Dermis microvascular lymphatic vessel endothelial cell (primary cell): Measurements from ENCODE around the gene COQ10A. TPM values are rescaled to one million over a fixed set of nuclear protein-coding genes. Genes with fewer than 3 reads are reported as not detected.
"Not testable (repeated sequence)": the region's sequence is repeated elsewhere in the genome, so short reads cannot be mapped to it uniquely, and the experiment has no call there.

ENCODE experiments used
- DNase-seq, 2 donors: peaks; one replicate each; pipeline versions ENCODE4 v3.0.0 to v3.0.0-alpha.2; 2010; ENCODE audit warnings: low read depth in 2 of 2
- total RNA-seq: library from RNA; depleted of rRNA; stranded (reverse); fragments of >200 nt; gene quantifications from 2 replicates; pipeline ENCODE4 v1.2.1, GENCODE V29; 2014

COQ10A gene
- total RNA-seq, 1 donor from 2014 or later: 6.0 TPM

- no peak for DNase-seq
Measured at GRCh38 chr12:56274299-56274698, 7.6 kb downstream of the COQ10A start.

GRCh38 chr12:56278905-56279304 is 12.2 kb downstream of the COQ10A start:
- DNase-seq: no peak

GRCh38 chr12:56280849-56281248 is 14.1 kb downstream of the COQ10A start:
- no peak for DNase-seq

DNA sequence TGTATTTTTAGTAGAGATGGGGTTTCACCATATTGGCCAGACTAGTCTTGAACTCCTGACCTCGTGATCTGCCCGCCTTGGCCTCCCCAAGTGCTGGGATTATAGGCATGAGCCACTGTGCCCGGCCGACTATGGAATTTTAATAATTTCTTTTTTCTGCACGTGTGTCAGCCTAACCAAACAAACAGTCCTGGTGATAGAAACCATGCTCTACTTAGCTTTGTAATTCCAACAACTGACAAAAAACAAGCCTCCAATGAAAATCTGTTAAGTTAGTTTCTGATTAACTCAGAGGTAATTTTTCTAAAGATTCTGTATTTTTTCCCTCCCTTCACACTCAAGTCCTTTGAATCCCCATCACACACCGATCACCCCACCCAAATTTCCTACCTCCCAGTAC is 15.3 kb downstream of the COQ10A start:
- DNase-seq: no peak

- no peak for DNase-seq
Measured at GRCh38 chr12:56282579-56282978, 15.8 kb downstream of the COQ10A start.

DNA sequence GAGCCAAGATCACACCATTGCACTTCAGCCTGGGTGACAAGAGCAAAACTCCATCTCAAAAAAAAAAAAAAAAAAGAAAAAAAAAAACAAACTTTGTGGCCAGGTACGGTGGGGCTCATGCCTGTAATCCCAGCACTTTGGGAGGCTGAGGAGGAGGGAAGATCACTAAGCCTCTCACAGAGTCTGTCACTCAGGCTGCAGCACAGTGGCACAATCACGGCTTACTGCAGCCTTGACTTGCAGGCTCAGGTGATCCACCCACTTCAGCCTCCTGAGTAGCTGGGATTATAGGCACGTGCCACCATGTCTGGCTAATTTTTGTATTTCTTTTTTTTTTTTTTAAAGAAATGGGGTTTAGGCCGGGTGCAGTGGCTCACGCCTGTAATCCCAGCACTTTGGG is 17.5 kb downstream of the COQ10A start:
- not testable (repeated sequence) for DNase-seq

DNA sequence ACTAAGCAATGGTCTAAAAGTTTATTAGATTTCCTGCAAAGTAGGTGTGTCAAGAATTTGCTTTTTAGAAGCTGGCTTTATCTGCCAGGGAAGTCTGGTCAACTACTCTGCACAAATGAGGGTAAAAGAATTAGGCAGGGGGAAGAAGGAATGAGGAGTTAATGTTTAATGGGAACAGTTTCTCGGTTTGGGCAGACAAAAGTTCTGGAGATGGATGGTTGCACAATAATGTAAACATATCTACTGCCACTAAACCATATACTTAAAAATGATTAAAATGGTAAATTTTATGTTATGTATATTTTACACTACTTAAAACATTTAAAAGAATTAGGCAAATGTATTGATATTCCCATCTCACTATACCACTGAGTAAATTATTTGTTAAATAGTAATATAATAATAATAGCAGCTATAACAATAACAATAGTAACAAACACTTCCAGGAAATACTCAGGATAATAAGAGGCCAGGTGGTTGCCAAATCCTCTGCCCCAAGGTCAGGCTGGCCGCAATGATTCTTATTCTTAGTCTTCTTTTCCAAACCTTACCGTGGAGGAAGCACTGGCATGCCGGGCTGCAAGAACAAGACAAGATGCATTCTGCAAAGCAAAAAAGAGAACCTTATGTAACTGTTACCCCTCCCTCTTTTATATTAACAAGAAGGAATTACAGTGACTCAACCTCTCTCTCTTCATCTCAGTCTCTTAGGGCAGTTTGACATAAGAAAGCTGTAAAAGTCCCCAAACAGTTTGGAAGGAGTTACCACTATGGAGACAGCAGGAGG is 19.5 kb downstream of the COQ10A start:
- DNase-seq: peak in 1 of 2 donors; percentile 5

DNA sequence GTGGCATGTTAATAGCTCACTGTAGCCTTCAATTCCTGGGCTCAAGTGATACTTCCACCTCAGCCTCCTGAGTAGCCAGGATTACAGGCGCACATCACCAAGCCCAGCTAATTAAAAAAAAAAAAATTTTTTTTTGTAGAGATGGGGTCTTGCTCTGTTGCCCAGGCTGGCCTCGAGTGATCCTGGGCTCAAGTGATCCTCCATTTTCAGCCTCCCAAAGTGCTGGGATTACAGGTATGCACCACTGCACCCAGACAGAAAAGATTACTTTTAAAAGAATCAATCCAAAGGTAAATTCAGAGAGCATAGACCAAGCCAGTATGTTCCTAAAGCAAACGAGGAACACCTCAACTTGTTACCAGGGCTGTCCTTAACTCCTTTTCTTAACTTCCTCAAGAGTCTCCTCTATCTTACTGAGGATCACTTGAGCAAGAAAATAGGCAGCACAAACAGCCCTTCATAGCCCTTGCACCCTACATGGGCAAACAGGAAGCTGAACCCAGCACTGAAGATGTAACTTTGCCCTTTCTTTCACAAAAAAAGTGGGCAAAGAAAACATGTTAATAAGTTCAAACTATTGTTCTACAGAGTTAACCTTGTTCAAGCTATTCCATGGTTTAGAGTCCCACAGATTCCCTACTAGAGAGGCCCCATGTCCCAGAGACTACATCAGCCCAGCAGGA is 22.1 kb downstream of the COQ10A start:
- DNase-seq: no peak

DNA sequence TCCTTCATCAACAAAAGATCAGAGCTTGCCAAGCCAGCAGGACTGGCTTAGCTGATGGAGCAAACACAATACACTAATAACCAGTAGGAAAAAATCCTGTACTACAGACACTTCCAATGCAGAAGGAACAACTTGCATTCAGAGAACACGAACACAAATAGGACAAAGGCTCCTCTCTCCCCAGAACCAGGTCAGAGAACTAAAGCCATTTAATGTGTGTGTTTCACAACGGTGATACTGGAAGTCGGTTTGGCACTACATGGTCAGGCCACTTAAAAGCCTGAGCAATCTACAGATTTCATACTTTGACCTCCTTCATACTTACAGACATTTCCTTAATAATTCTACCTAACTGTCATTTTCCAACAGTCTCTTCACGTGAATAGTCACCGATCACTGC is 27.1 kb downstream of the COQ10A start:
- no peak for DNase-seq

DNA sequence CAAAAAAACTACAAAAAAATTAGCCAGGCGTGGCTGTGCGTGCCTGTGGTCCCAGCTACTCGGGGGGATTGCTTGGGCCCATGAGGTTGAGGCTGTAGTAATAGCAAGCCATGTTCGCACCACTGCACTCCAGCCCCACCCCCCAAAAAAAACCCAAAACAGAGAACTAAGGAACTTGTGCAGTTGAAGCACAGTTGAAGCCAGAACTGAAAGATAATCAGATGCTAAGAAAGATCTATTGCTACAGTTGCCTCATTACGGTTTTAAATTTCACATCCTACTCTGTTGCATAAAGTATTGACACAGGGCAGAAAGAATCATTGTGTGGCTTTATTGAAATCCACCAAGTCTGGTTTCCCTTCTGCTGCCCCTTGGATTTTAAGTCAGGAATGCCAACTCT is 29.6 kb downstream of the COQ10A start:
- no peak for DNase-seq

DNA sequence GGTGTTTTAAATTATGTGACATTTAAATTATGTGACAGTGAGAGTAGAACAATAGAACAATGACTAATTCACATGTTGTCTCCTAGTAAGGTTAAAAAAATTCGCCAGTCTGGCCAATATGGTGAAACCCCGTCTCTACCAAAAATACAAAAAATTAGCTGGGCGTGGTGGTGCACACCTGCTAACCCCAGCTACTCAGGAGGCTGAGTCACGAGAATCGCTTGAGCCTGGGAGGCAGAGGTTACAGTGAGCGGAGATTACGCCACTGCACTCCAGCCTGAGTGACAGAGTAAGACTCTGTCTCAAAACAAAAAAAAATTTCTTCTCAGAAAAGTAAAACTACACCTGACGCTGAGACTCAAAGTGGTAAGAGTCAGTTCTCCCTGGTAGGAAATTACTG is 30.7 kb downstream of the COQ10A start:
- no peak for DNase-seq

DNA sequence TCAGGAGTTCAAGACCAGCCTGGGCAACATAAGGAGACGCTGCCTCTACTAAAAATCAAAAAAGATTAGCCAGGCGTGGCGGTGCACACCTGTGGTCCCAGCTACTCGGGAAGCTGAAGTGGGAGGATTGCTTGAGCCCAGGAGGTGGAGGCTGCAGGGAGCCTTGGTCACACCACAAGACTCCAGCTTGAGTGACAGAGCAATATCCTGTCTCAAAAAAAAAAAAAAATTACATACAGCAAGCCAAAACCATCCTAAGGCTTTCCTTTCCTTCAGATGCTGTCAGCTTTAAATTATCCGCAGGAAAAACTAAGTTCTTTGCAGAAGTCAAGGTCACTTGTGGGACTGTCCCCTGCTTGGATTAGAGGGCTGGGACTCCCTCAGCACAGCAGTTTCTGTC is 32.1 kb downstream of the COQ10A start:
- DNase-seq: no peak

- peak in 1 of 2 donors; percentile 19 for DNase-seq
Measured at GRCh38 chr12:56299308-56299852, 32.6 kb downstream of the COQ10A start.

DNA sequence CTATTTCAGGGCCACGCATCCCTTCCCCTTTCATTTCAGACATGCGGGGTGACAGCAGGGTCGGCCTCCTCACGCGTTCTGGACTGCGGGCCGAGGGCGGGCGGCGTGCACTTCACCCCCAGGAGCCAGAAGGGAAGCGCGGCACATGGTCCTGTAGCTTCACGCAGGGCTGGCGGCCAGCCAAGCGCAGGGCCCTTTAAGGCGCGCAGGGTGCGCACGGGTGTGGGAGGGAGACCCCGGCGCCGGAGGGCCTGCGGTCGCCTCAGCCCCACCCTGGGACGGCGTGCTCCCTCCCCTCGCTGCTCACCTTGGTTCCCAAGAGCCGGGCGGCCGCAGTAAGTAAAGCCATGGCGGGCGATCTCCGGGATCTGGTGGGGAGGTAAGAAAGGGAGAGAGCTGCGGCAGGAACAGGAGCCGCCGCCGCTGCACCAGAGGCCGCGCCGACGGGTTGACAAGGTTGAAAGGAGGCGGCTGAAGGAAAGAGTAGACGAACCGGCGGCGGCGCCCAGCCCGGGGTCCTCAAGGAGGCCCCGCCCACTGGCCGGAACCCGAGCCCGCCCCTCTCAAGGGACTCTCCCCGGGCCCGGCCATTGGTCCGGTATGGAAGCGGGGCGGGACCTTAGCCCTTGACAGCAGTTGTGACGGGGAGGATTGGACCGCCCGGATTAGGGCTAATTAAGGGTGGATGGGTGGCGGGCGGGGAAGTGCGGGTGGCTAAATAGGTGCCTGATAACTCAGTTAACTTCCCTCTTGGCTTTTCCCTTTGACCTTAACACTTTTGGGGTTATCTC is 33.3 kb downstream of the COQ10A start, which contains the start of gene CS:
Gene CS, minus strand, starts transcription at position 478 of the 791 bp plus-strand sequence. Its CDS starts 129 bp downstream, at position 349.
- DNase-seq: peak; percentile 89 to 98

DNA sequence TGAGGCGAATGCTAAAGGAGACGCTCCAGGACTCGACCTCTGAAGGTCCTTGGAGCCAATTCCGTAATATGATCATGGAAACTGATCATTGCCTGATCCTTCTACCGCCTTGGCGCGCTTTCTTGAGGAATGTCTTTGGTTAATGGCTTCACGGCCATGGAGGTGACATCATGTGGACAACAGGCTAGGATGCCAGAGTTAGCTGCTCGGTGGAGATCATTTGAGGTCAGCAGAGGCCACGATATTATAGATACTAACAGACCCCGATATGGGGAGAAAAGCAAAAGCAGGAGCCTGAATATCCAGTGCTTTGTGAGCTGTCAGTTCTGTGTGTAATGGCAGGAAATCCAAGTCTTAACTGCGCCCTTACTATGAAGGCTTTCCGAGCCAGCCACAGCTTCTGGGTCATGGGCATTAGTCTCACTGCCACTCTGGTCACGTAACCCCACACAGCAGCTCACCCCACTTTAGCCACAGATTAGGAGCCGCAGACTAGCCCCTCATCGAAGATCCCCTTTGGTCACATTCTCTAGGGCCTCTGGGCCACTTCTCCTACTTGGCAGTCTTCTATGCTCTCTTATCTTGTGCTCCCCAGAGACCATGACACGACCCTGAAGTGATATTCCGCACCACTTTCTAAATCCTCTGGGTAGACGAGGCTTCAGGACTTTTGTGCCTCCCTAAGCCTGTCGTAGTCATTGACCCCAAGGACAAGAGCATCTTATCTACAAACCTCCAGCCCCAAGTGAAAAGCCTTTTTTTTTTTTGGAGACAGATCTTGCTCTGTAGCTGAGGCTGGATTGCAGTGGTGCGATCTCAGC is 34.1 kb downstream of the COQ10A start:
- no peak for DNase-seq

- no peak for DNase-seq
Measured at GRCh38 chr12:56304276-56304675, 37.5 kb downstream of the COQ10A start.

GRCh38 chr12:56304872-56305590 is 38.3 kb downstream of the COQ10A start:
- no peak for DNase-seq

DNA sequence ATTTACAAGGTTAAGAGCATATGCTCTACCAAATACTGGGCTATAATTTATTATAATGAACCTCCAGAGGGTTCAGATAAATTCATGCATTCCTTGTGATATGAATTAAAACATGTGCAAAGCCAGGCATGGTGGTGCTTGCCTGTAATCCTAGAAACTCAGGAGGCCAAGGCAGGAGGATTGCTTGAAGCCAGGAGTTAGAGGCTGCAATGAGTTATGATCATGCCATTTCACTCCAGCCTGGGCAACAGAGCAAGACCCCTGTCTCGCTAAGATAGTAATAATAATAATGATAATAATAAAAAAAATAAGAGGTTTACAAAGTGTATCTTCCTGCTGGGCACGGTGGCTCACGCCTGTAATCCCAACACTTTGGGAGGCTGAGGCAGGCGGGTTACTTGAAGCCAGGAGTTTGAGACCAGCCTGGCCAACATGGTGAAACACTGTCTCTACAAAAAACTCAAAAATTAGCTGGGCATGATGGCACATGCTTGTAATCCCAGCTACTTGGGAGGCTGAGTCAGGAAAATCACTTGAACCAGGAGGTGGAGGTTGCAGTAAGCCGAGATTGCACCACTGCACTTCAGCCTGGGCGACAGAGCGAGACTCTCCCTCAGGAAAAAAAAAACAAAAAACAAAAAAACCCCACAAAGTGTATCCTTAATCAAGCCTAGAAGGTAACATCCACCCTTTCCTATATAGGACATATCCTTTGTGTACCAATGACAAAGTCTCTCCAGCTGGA is 40.7 kb downstream of the COQ10A start:
- DNase-seq: no peak

- no peak for DNase-seq
Measured at GRCh38 chr12:56308714-56309113, 42.0 kb downstream of the COQ10A start.

GRCh38 chr12:56311003-56311402 is 44.3 kb downstream of the COQ10A start:
- DNase-seq: no peak
